SU-DHL-6 (cell line): ENCODE data around the gene DAAM2.

ENCODE experiments used
- CTCF ChIP-seq: fragments of 200-600 bp; sonication (generic); IDR thresholded peaks from one replicate; pipeline ENCODE4 v1.5.1; 2017; ENCODE audit warnings: antibody characterized with exemption, mild to moderate bottlenecking, low read length, moderate library complexity; ENCODE audit not compliant: insufficient read depth, poor library complexity, severe bottlenecking
- EZH2phosphoT487 ChIP-seq: fragments of 200-600 bp; sonication (generic), shearing (Covaris generic); conservative IDR thresholded peaks from 2 replicates; pipeline ENCODE4 v1.6.1; 2018; ENCODE audit warnings: mild to moderate bottlenecking, antibody characterized with exemption, low read length, moderate library complexity, mixed read lengths

GRCh38 chr6:39932386-39932910, 140.3 kb downstream of the DAAM2 start:
- no peak for TF ChIP-seq CTCF
- no peak for TF ChIP-seq EZH2phosphoT487
